Transverse colon (tissue), 4 donors: ENCODE measurements around the gene ZNF740. TPM values are rescaled to one million over a fixed set of nuclear protein-coding genes. Genes with fewer than 3 reads are reported as not detected.

ENCODE experiments used
- DNase-seq: peaks from one replicate; pipeline ENCODE4 v3.0.0-alpha.2; 2019
- H3K27ac ChIP-seq, 4 donors: fragments of 200-600 bp; sonication (generic); 2 replicates each; pipeline ENCODE4 v1.5.1; 2016 to 2018; ENCODE audit warnings: inconsistent platforms in 4 of 4
- H3K27me3 ChIP-seq: fragments of 200-600 bp; sonication (generic); 2 replicates; pipeline ENCODE4 v1.5.1; 2017; ENCODE audit warnings: inconsistent platforms
- H3K36me3 ChIP-seq, 4 donors: fragments of 200-600 bp; sonication (generic); 2 replicates each; pipeline ENCODE4 v1.5.1; 2017 to 2019; ENCODE audit warnings: inconsistent platforms in 4 of 4
- H3K4me1 ChIP-seq, 4 donors: fragments of 200-600 bp; sonication (generic); 2 replicates each; pipeline ENCODE4 v1.5.1; 2017 to 2020; ENCODE audit warnings: inconsistent platforms in 4 of 4
- H3K4me3 ChIP-seq, 4 donors: fragments of 200-600 bp; sonication (generic); 1 replicate in 1 of 4; 2 replicates in 3 of 4; pipeline versions ENCODE4 v1.5.1 to v1.6.1; 2017 to 2019; ENCODE audit warnings: inconsistent platforms in 4 of 4
- H3K9me3 ChIP-seq, 2 donors: fragments of 200-600 bp; sonication (generic); 2 replicates each; pipeline ENCODE4 v1.5.1; 2017 to 2019; ENCODE audit warnings: inconsistent platforms in 2 of 2
- EP300 ChIP-seq: sonication (generic); formaldehyde crosslinking; IDR thresholded peaks from one replicate; pipeline ENCODE4 v1.6.1; 2017; ENCODE audit warnings: antibody characterized with exemption, low read depth
- POLR2A ChIP-seq: fragments of 450-650 bp; IDR thresholded peaks from one replicate; pipeline ENCODE4 v1.6.1; 2016; ENCODE audit warnings: antibody characterized with exemption, mild to moderate bottlenecking, moderate library complexity
- POLR2AphosphoS5 ChIP-seq, 3 donors: sonication (generic); formaldehyde crosslinking; IDR thresholded peaks; one replicate each; pipeline ENCODE4 v1.6.1; 2016; ENCODE audit warnings: antibody characterized with exemption in 3 of 3
- WGBS, 2 donors: methylation state at CpG; one replicate each; pipeline ENCODE4 v1.1.5; 2018; ENCODE audit warnings: low coverage in 1 of 2; 5-methylcytosine and 5-hydroxymethylcytosine counted together
- in situ Hi-C, 4 donors: fragments of 200-750 bp; cut with MboI; loops; one replicate each; pipeline versions ENCODE4 v1.15.0 to v1.15.1; 2017; ENCODE audit warnings: low sequenced_read_pairs in 3 of 4, low pct_ligation_motif_present in 1 of 4, low pct_unique_long_range_greater_than_20kb in 1 of 4
- intact Hi-C: fragments of 100-400 bp; cut with DNase I; formaldehyde crosslinking; loops from one replicate; pipeline ENCODE4 v1.15.1; 2023; ENCODE audit warnings: low total_unique reads
- total RNA-seq, 4 donors: library from RNA; depleted of rRNA; stranded (reverse); fragments of >200 nt; gene quantifications; one replicate each; pipeline ENCODE4 v1.1.0, GENCODE V29; 2016
- TF ChIP-seq, protein P1 (sequence below), 5 experiments: fragments of 200-600 bp in 3 of 5; fragments of 450-650 bp in 2 of 5; sonication (generic) in 3 of 5; IDR thresholded peaks; 1 replicate in 2 of 5; 2 replicates in 3 of 5; pipeline ENCODE4 v1.5.1; 2016 to 2017; ENCODE audit warnings: antibody characterized with exemption in 5 of 5, inconsistent platforms in 3 of 5, mild to moderate bottlenecking in 2 of 5, moderate library complexity in 1 of 5

Gene ZNF740
- total RNA-seq, 4 donors from 2014 or later, result 9.7 to 21.9 (median 16.3) TPM

GRCh38 chr12:53208877-53209463 is 28.4 kb downstream of the ZNF740 start:
- Histone ChIP-seq H3K4me3 (no peak overlapping the region), H3K36me3 (peaks cover 0 to 9% (median 0%) of the 10 kb centered on the region in 4 donors), H3K4me1 (peaks cover 0 to 36% (median 13%) of the 10 kb centered on the region in 4 donors), H3K27ac (peak overlapping the region; percentile 9 to 58 (median 36)), H3K9me3 (no peaks in the 10 kb centered on the region), H3K27me3 (no peaks in the 10 kb centered on the region)
- in situ Hi-C loops (no loop called here), intact Hi-C loops (no loop called here)
- no peak for TF ChIP-seq POLR2A
- TF ChIP-seq POLR2AphosphoS5 (IDR thresholded peaks at IDR 0.05), result no peak
- no peak for TF ChIP-seq EP300
- TF ChIP-seq, protein P1, sequence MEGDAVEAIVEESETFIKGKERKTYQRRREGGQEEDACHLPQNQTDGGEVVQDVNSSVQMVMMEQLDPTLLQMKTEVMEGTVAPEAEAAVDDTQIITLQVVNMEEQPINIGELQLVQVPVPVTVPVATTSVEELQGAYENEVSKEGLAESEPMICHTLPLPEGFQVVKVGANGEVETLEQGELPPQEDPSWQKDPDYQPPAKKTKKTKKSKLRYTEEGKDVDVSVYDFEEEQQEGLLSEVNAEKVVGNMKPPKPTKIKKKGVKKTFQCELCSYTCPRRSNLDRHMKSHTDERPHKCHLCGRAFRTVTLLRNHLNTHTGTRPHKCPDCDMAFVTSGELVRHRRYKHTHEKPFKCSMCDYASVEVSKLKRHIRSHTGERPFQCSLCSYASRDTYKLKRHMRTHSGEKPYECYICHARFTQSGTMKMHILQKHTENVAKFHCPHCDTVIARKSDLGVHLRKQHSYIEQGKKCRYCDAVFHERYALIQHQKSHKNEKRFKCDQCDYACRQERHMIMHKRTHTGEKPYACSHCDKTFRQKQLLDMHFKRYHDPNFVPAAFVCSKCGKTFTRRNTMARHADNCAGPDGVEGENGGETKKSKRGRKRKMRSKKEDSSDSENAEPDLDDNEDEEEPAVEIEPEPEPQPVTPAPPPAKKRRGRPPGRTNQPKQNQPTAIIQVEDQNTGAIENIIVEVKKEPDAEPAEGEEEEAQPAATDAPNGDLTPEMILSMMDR (IDR thresholded peaks at IDR 0.05), result no peak
- WGBS, 2 donors, result 59 to 60% methylated on average over 7 of the region's 7 CpGs
- DNase-seq, result no peak

DNA sequence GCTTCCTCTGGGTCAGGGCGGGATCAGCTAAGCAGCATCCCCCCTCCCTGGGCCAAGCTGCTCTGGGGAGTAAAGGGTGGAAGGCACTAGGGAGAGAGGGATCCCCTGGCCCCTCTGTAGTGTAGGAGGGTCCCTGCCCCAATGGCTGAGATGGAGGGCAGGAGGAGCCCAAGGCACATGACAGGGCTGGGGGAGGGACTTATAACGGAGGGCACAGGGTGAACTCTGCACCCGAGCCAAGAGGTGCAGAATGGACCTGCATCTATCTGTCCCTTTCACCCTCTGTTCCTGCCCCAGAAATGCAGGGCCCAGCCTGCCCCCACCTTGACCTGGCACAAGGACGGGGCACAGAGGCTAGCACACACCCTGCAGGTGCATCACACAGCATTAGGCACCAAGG is 30.3 kb downstream of the ZNF740 start:
- 78% methylated on average over 4 of the region's 4 CpGs; no CpG with 5 or more reads in 1 of the 2 donors for WGBS, 2 donors
- no peaks in the 10 kb centered on the region for H3K9me3 ChIP-seq
- peaks cover 0 to 37% (median 13%) of the 10 kb centered on the region in 4 donors for H3K4me1 ChIP-seq
- no peak overlapping the region for H3K27ac ChIP-seq
- in situ Hi-C loops, result loop anchor here in 3 of 4 donors (5.0 to 10.0 kb wide), 2 partner anchors 71 to 74 kb away; no protein-coding TSS in a partner anchor
- H3K27me3 ChIP-seq, result no peaks in the 10 kb centered on the region
- TF ChIP-seq, protein P1 (IDR thresholded peaks at IDR 0.05), result no peak
- TF ChIP-seq POLR2A (no peak), EP300 (no peak), POLR2AphosphoS5 (IDR thresholded peaks at IDR 0.05) (no peak)
- H3K4me3 ChIP-seq, result no peak overlapping the region
- intact Hi-C loops, result no loop called here
- H3K36me3 ChIP-seq, result peaks cover 0 to 9% (median 0%) of the 10 kb centered on the region in 4 donors
- no peak for DNase-seq

- H3K4me1 ChIP-seq, result peaks cover 4 to 40% (median 13%) of the 10 kb centered on the region in 4 donors
- WGBS, 2 donors, result 85 to 100% methylated on average over 3 to 13 of the region's 13 CpGs
- TF ChIP-seq POLR2A (no peak), POLR2AphosphoS5 (IDR thresholded peaks at IDR 0.05) (no peak)
- TF ChIP-seq, protein P1 (IDR thresholded peaks at IDR 0.05), result peak in 2 of 5 experiments; percentile 6 to 15
- no peak overlapping the region for H3K27ac ChIP-seq
- no peak overlapping the region for H3K4me3 ChIP-seq
- peaks cover 0 to 9% (median 0%) of the 10 kb centered on the region in 4 donors for H3K36me3 ChIP-seq
- no peaks in the 10 kb centered on the region for H3K9me3 ChIP-seq
- H3K27me3 ChIP-seq, result no peaks in the 10 kb centered on the region
- in situ Hi-C loops (loop anchor here in 3 of 4 donors (5.0 to 10.0 kb wide), 2 partner anchors 71 to 73 kb away; no protein-coding TSS in a partner anchor), intact Hi-C loops (no loop called here)
- DNase-seq, result no peak
Measured at GRCh38 chr12:53211476-53212381, 31.2 kb downstream of the ZNF740 start.

GRCh38 chr12:53212931-53213330 is 32.4 kb downstream of the ZNF740 start:
- Histone ChIP-seq H3K9me3 (no peaks in the 10 kb centered on the region), H3K4me3 (no peak overlapping the region), H3K27me3 (no peaks in the 10 kb centered on the region), H3K36me3 (peaks cover 0 to 9% (median 0%) of the 10 kb centered on the region in 4 donors), H3K27ac (no peak overlapping the region), H3K4me1 (peaks cover 16 to 40% (median 19%) of the 10 kb centered on the region in 4 donors)
- no peak for DNase-seq
- TF ChIP-seq, protein P1 (IDR thresholded peaks at IDR 0.05), result no peak
- TF ChIP-seq POLR2AphosphoS5 (IDR thresholded peaks at IDR 0.05) (no peak), POLR2A (no peak), EP300 (no peak)
- in situ Hi-C loops, result loop anchor here in 3 of 4 donors (5.0 to 10.0 kb wide), 2 partner anchors 69 to 72 kb away; no protein-coding TSS in a partner anchor
- intact Hi-C loops, result no loop called here
- 55% methylated on average over 12 of the region's 12 CpGs; no CpG with 5 or more reads in 1 of the 2 donors for WGBS, 2 donors
